GM21576 (cell line): ENCODE data around the gene CREBBP.

Source experiments
- ATAC-seq: cut with Tn5 transposase; IDR thresholded peaks from one replicate; pipeline ENCODE4 v1.9.1; 2021; ENCODE audit warnings: mild to moderate bottlenecking, moderate library complexity; ENCODE audit not compliant: unreplicated experiment

The CREBBP gene

GRCh38 chr16:3681206-3681605, 199.3 kb downstream of the CREBBP start:
- no peak for ATAC-seq

GRCh38 chr16:3677994-3678393, 202.5 kb downstream of the CREBBP start:
- no peak for ATAC-seq

GRCh38 chr16:3675601-3676130, 204.8 kb downstream of the CREBBP start:
- ATAC-seq: no peak
